PC-9 (cell line): ENCODE results near the gene SLC18A3.

Source experiments
- EZH2 ChIP-seq: fragments of 200-600 bp; sonication (generic); IDR thresholded peaks from 2 replicates; pipeline ENCODE4 v1.8.0; 2017; ENCODE audit warnings: antibody characterized with exemption, low read depth
- TF ChIP-seq, protein P1 (sequence below): fragments of 200-600 bp; sonication (generic); conservative IDR thresholded peaks from 2 replicates; pipeline ENCODE4 v1.6.1; 2017; ENCODE audit warnings: mixed run types, antibody characterized with exemption, mild to moderate bottlenecking, moderate library complexity

- TF ChIP-seq, protein P1, sequence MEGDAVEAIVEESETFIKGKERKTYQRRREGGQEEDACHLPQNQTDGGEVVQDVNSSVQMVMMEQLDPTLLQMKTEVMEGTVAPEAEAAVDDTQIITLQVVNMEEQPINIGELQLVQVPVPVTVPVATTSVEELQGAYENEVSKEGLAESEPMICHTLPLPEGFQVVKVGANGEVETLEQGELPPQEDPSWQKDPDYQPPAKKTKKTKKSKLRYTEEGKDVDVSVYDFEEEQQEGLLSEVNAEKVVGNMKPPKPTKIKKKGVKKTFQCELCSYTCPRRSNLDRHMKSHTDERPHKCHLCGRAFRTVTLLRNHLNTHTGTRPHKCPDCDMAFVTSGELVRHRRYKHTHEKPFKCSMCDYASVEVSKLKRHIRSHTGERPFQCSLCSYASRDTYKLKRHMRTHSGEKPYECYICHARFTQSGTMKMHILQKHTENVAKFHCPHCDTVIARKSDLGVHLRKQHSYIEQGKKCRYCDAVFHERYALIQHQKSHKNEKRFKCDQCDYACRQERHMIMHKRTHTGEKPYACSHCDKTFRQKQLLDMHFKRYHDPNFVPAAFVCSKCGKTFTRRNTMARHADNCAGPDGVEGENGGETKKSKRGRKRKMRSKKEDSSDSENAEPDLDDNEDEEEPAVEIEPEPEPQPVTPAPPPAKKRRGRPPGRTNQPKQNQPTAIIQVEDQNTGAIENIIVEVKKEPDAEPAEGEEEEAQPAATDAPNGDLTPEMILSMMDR = no peak
- no peak for TF ChIP-seq EZH2
Observed at GRCh38 chr10:49601857-49602256, 8.3 kb upstream of the SLC18A3 start.
